Endothelial cell of umbilical vein (primary cell): ENCODE data around the gene LAMC3. TPM values are rescaled to one million over a fixed set of nuclear protein-coding genes. Genes with fewer than 3 reads are reported as not detected.

ENCODE experiments used
- BruUV-seq: library from RNA; stranded (reverse); fragments of 400-500 nt; replicated peaks from 2 replicates; lab custom pipeline; 2021; lab: Mats Ljungman, UMichigan
- CTCF ChIA-PET: fragments of 300-600, 350-600 bp; sonication (Branson Sonifier 250); formaldehyde crosslinking; loops from one replicate; lab custom pipeline; 2021; ENCODE audit warnings: antibody characterized with exemption, inconsistent platforms; lab: Charles Lee
- POLR2A ChIA-PET: fragments of 300-600, 350-600 bp; sonication (Branson Sonifier 250); formaldehyde crosslinking; loops from one replicate; lab custom pipeline; 2021; ENCODE audit warnings: antibody characterized with exemption, inconsistent platforms; lab: Charles Lee
- DNase-seq: peaks from one replicate; pipeline ENCODE4 v3.0.0-alpha.2; 2011; ENCODE audit warnings: low read depth, low spot score
- FAIRE-seq: peaks from 2 replicates; lab custom pipeline; 2011; peaks lifted over from hg19 to GRCh38; lab: Jason Lieb, UNC
- H2AFZ ChIP-seq: 2 replicates; pipeline ENCODE4 v1.6.0; 2012; ENCODE audit warnings: low read depth, low read length, control low read depth, inconsistent platforms
- H3K27ac ChIP-seq: 2 replicates; pipeline ENCODE4 v1.5.1; 2011; ENCODE audit warnings: low read depth, mild to moderate bottlenecking, control low read depth, low read length, moderate library complexity; ENCODE audit not compliant: insufficient read depth
- H3K27me3 ChIP-seq, 2 experiments: 2 replicates each; pipeline versions ENCODE4 v1.6.0 to v1.6.1; 2011; ENCODE audit warnings: low read length in 2 of 2, mixed read lengths in 1 of 2; ENCODE audit not compliant: control insufficient read depth in 2 of 2, insufficient read depth in 2 of 2
- H3K36me3 ChIP-seq, 2 experiments: 2 replicates in 1 of 2; 3 replicates in 1 of 2; pipeline ENCODE4 v1.5.1; 2011; ENCODE audit warnings: low read length in 2 of 2, mild to moderate bottlenecking in 1 of 2, moderate library complexity in 1 of 2; ENCODE audit not compliant: control insufficient read depth in 2 of 2, insufficient read depth in 2 of 2; ENCODE audit errors: extremely low read depth in 1 of 2
- H3K4me1 ChIP-seq: 3 replicates; pipeline ENCODE4 v1.5.1; 2011; ENCODE audit warnings: mild to moderate bottlenecking, low read length; ENCODE audit not compliant: control insufficient read depth, insufficient read depth; ENCODE audit errors: extremely low read depth
- H3K4me2 ChIP-seq: 2 replicates; pipeline ENCODE4 v1.6.1; 2011; ENCODE audit warnings: low read length, control low read depth, mixed read lengths; ENCODE audit not compliant: insufficient read depth
- H3K4me3 ChIP-seq, 3 experiments: fragments of 200-600 bp in 1 of 3; sonication (generic), shearing (Covaris generic) in 1 of 3; replicated peaks in 1 of 3; 2 replicates each; pipeline ENCODE4 v1.5.1; 2011 to 2016; ENCODE audit warnings: control low read depth in 3 of 3, low read length in 3 of 3, mild to moderate bottlenecking in 2 of 3, inconsistent platforms in 1 of 3, low read depth in 1 of 3, moderate library complexity in 1 of 3; ENCODE audit not compliant: insufficient read depth in 1 of 3
- H3K79me2 ChIP-seq: 2 replicates; pipeline ENCODE4 v1.6.0; 2012; ENCODE audit warnings: low read length, inconsistent platforms; ENCODE audit not compliant: control insufficient read depth, insufficient read depth
- H3K9ac ChIP-seq: replicated peaks from 2 replicates; pipeline ENCODE3; 2011; ENCODE audit warnings: low read length, control low read depth; ENCODE audit not compliant: insufficient read depth; ENCODE audit errors: extremely low read depth
- H3K9me1 ChIP-seq: replicated peaks from 3 replicates; pipeline ENCODE4 v1.6.0; 2011; ENCODE audit warnings: mild to moderate bottlenecking, low read length; ENCODE audit not compliant: control insufficient read depth, insufficient read depth; ENCODE audit errors: extremely low read depth
- H3K9me3 ChIP-seq: replicated peaks from 2 replicates; pipeline ENCODE4 v1.5.1; 2012; ENCODE audit warnings: low read length, inconsistent platforms; ENCODE audit not compliant: control insufficient read depth, insufficient read depth
- H4K20me1 ChIP-seq: replicated peaks from 2 replicates; pipeline ENCODE3; 2011; ENCODE audit warnings: mild to moderate bottlenecking, low read length; ENCODE audit not compliant: control insufficient read depth, insufficient read depth; ENCODE audit errors: extremely low read depth
- CTCF ChIP-seq, 2 donors: IDR thresholded peaks; 1 replicate in 1 of 2; 2 replicates in 1 of 2; pipeline ENCODE4 v1.5.1; 2011; ENCODE audit warnings: low read length in 2 of 2, mild to moderate bottlenecking in 2 of 2, moderate library complexity in 2 of 2, control low read depth in 1 of 2, inconsistent platforms in 1 of 2, low read depth in 1 of 2; ENCODE audit not compliant: insufficient read depth in 1 of 2; ENCODE audit errors: extremely low read depth in 1 of 2
- EZH2 ChIP-seq: IDR thresholded peaks from 2 replicates; pipeline ENCODE4 v1.6.1; 2012; ENCODE audit warnings: borderline replicate concordance, low read depth, mild to moderate bottlenecking, moderate library complexity, low read length, inconsistent platforms; ENCODE audit not compliant: severe bottlenecking
- FOS ChIP-seq: IDR thresholded peaks from 2 replicates; pipeline ENCODE4 v1.6.1; 2011; ENCODE audit warnings: mild to moderate bottlenecking, low read length, moderate library complexity, borderline replicate concordance; ENCODE audit not compliant: insufficient read depth
- GATA2 ChIP-seq: IDR thresholded peaks from 2 replicates; pipeline ENCODE4 v1.7.0; 2011; ENCODE audit warnings: low read depth, mild to moderate bottlenecking, moderate library complexity, mixed read lengths, low read length; ENCODE audit not compliant: insufficient read length, insufficient read depth
- JUN ChIP-seq: IDR thresholded peaks from 2 replicates; pipeline ENCODE4 v1.6.1; 2011; ENCODE audit warnings: borderline replicate concordance, low read depth; ENCODE audit not compliant: insufficient read length, insufficient read depth
- MAX ChIP-seq: IDR thresholded peaks from 2 replicates; pipeline ENCODE4 v1.6.1; 2011; ENCODE audit not compliant: insufficient read depth, insufficient read length
- MYC ChIP-seq: IDR thresholded peaks from one replicate; pipeline ENCODE4 v1.6.1; 2011; ENCODE audit warnings: mild to moderate bottlenecking, low read depth, low read length
- POLR2A ChIP-seq: IDR thresholded peaks from 2 replicates; pipeline ENCODE4 v1.6.1; 2012; ENCODE audit warnings: low read depth, mild to moderate bottlenecking, control low read depth, low read length
- POLR2AphosphoS5 ChIP-seq: IDR thresholded peaks from 2 replicates; pipeline ENCODE4 v1.6.1; 2012; ENCODE audit warnings: low read depth, mild to moderate bottlenecking, control low read depth, low read length, moderate library complexity; ENCODE audit not compliant: insufficient read depth
- dilution Hi-C: fragments of 300-500 bp; cut with MboI; formaldehyde crosslinking; loops from one replicate; pipeline ENCODE4 v1.15.0; 2019; ENCODE audit warnings: low sequenced_read_pairs; ENCODE audit not compliant: extremely low pct_ligation_motif_present
- intact Hi-C: fragments of 100-400 bp; cut with micrococcal nuclease; formaldehyde crosslinking; loops from one replicate; pipeline ENCODE4 v1.10.0; 2022
- polyA plus RNA-seq, 4 experiments: library from polyadenylated mRNA; depleted of rRNA in 3 of 4; stranded (reverse) in 3 of 4; unstranded in 1 of 4; fragments of >200 nt; gene quantifications; 2 replicates each; pipeline versions ENCODE4 v1.2.1 to v1.2.3, GENCODE V29; 2011 to 2012; ENCODE audit warnings: missing spikeins in 1 of 4
- total RNA-seq: library from RNA; stranded (reverse); gene quantifications from 2 replicates; pipeline ENCODE4 v1.2.3, GENCODE V29; 2021

LAMC3 gene
- total and polyA plus RNA-seq, 2 donors (not counting 3 experiments of a cell fraction or from before 2014, with no cell fraction given) = 0.18 to 0.38 TPM

GRCh38 chr9:130995086-130996011 lies 13.6 kb upstream of the LAMC3 start:
- H3K27ac ChIP-seq = no peak overlapping the region
- ChIA-PET CTCF (interaction anchor here (1.1 to 10.2 kb wide), 4 partner anchors 24 to 294 kb away, joined by 3 to 181 read pairs (median 4); no protein-coding TSS in a partner anchor), POLR2A (no interaction called here)
- no peak overlapping the region for H3K4me3 ChIP-seq
- no TSS peak for BruUV-seq
- peak; percentile 18 for DNase-seq
- no peaks in the 10 kb centered on the region for H3K9me3 ChIP-seq
- dilution Hi-C loops (no loop called here), intact Hi-C loops (no loop called here)
- H3K27me3 ChIP-seq = peaks cover 5 to 13% of the 10 kb centered on the region in 2 experiments
- no peaks in the 10 kb centered on the region for H4K20me1 ChIP-seq
- H3K4me2 ChIP-seq = no peak overlapping the region
- no peaks in the 10 kb centered on the region for H3K4me1 ChIP-seq
- TF ChIP-seq CTCF (IDR thresholded peaks at IDR 0.05; ENCODE audit: extremely low read depth in 1 of 2, insufficient read depth in 1 of 2, low read depth in 1 of 2, low read length in 2 of 2) = no peak
- TF ChIP-seq EZH2 = no peak
- no peak for TF ChIP-seq POLR2A
- no peak for TF ChIP-seq MYC
- no peak for TF ChIP-seq POLR2AphosphoS5
- TF ChIP-seq MAX = no peak
- no peak for TF ChIP-seq JUN
- no peak for TF ChIP-seq FOS
- no peak for TF ChIP-seq GATA2
- no peaks in the 10 kb centered on the region for H3K79me2 ChIP-seq
- FAIRE-seq = no peak
- H3K9me1 ChIP-seq = no peaks in the 10 kb centered on the region
- H3K9ac ChIP-seq = no peak overlapping the region
- no peaks in the 10 kb centered on the region for H3K36me3 ChIP-seq
- H2AFZ ChIP-seq = no peak overlapping the region
